Nephron progenitor cell (in vitro differentiated cells): Measurements from ENCODE around the gene COL18A1.

Experiments used
- DNase-seq: peaks from one replicate; pipeline ENCODE4 v3.0.0; 2021
- H3K27ac Mint-ChIP-seq: 2 replicates; pipeline ENCODE4 v1.8.0; 2021; ENCODE audit warnings: mild to moderate bottlenecking, moderate library complexity, mixed read lengths
- H3K27me3 Mint-ChIP-seq: 2 replicates; pipeline ENCODE4 v1.8.0; 2021; ENCODE audit warnings: mild to moderate bottlenecking, low read depth, mixed read lengths; ENCODE audit not compliant: poor library complexity
- H3K36me3 Mint-ChIP-seq: 2 replicates; pipeline ENCODE4 v1.8.0; 2021; ENCODE audit warnings: low read depth, mixed read lengths
- H3K4me1 Mint-ChIP-seq: 2 replicates; pipeline ENCODE4 v1.8.0; 2021; ENCODE audit warnings: mixed read lengths
- H3K4me3 Mint-ChIP-seq: 2 replicates; pipeline ENCODE4 v1.8.0; 2021; ENCODE audit warnings: mild to moderate bottlenecking, moderate library complexity, mixed read lengths
- H3K9me3 Mint-ChIP-seq: 2 replicates; pipeline ENCODE4 v1.8.0; 2021; ENCODE audit warnings: mild to moderate bottlenecking, moderate library complexity, mixed read lengths
- CTCF ChIP-seq: fragments of 200-600 bp; sonication (generic); IDR thresholded peaks from 2 replicates; pipeline ENCODE4 v1.5.0; 2021; ENCODE audit warnings: antibody characterized with exemption

The COL18A1 gene

DNA sequence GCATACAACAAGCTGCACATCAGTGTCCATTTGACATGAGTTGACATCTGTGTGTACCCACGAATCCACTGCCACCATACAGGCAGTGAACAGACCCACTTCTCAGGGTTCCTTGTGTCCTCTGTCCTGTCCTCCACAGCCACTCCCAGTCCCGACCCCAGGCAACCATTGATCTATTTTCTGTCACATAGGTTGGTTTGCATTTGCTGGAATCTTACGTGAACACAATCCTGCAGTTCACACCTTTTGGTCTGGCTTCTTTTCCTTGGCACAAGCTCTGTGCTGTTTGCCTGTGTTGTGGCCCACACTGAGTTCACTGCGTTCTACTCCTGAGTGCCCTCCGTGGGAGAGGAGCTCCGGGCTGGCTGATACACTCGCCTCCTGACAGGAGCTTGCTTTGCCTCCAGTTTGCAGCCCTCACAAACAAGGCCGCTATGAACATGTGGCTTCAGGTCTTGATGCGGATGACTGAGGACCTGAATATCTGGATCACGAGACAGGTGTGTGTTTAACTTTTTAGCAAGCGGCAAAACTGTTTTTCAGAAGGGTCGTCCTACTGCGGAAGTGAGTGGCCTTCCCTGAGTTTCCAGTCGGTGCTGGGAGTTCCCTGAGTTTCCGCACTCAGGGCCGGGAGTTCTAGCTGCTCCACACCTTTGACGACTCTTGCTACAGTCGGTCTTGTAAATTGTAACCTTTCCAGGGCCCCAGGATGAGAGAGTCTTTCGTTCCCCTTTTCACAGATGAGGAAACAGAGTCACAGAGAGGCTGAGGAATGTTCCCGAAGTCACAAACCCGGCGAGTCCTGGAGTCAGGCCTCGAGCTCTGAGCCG, 13.0 kb upstream of the COL18A1 start:
- H3K27ac Mint-ChIP-seq = no peak overlapping the region
- H3K27me3 Mint-ChIP-seq = peaks cover 20% of the 10 kb centered on the region
- no peak for TF ChIP-seq CTCF
- H3K4me1 Mint-ChIP-seq = peaks cover 49% of the 10 kb centered on the region
- H3K36me3 Mint-ChIP-seq = no peaks in the 10 kb centered on the region
- no peaks in the 10 kb centered on the region for H3K9me3 Mint-ChIP-seq
- DNase-seq = no peak
- no peak overlapping the region for H3K4me3 Mint-ChIP-seq

DNA sequence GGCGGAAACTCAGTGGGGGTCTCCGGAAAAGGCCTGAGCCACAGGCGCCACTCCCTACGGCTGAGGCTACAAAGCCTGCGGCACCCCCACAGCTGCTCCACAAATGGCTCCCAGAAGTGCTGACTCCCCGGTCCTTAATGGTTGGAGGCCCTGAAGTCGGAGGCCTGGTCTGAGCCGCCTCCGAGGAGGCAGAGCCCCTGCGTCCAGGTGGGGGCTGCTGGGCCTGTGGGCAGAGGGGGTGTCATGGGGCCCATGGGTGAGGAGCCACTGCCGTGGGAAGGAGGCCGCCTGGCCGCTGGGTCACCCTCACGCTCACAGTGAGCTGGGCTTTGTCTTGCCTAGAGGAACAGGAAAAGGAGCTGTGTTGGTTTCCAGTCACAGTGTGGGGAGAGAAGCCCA, 12.4 kb upstream of the COL18A1 start:
- peaks cover 24% of the 10 kb centered on the region for H3K27me3 Mint-ChIP-seq
- no peaks in the 10 kb centered on the region for H3K36me3 Mint-ChIP-seq
- H3K9me3 Mint-ChIP-seq = no peaks in the 10 kb centered on the region
- peaks cover 44% of the 10 kb centered on the region for H3K4me1 Mint-ChIP-seq
- no peak overlapping the region for H3K4me3 Mint-ChIP-seq
- H3K27ac Mint-ChIP-seq = no peak overlapping the region
- TF ChIP-seq CTCF = no peak
- no peak for DNase-seq

GRCh38 chr21:45393021-45393420, 11.9 kb upstream of the COL18A1 start:
- H3K27ac Mint-ChIP-seq = no peak overlapping the region
- DNase-seq = peak; percentile 46
- H3K9me3 Mint-ChIP-seq = no peaks in the 10 kb centered on the region
- no peak overlapping the region for H3K4me3 Mint-ChIP-seq
- peaks cover 20% of the 10 kb centered on the region for H3K27me3 Mint-ChIP-seq
- no peak for TF ChIP-seq CTCF
- peaks cover 40% of the 10 kb centered on the region for H3K4me1 Mint-ChIP-seq
- no peaks in the 10 kb centered on the region for H3K36me3 Mint-ChIP-seq

- Mint-ChIP-seq H3K27me3 (peaks cover 26% of the 10 kb centered on the region), H3K9me3 (peaks cover 2% of the 10 kb centered on the region), H3K4me1 (peaks cover 35% of the 10 kb centered on the region), H3K4me3 (no peak overlapping the region), H3K27ac (no peak overlapping the region), H3K36me3 (no peaks in the 10 kb centered on the region)
- no peak for DNase-seq
- TF ChIP-seq CTCF = no peak
Observed at GRCh38 chr21:45393833-45394638, 10.9 kb upstream of the COL18A1 start.

GRCh38 chr21:45396620-45396995, 8.4 kb upstream of the COL18A1 start:
- H3K4me1 Mint-ChIP-seq = peaks cover 30% of the 10 kb centered on the region
- TF ChIP-seq CTCF = no peak
- peaks cover 35% of the 10 kb centered on the region for H3K27me3 Mint-ChIP-seq
- peaks cover 7% of the 10 kb centered on the region for H3K36me3 Mint-ChIP-seq
- no peak overlapping the region for H3K27ac Mint-ChIP-seq
- no peak for DNase-seq
- H3K9me3 Mint-ChIP-seq = peaks cover 24% of the 10 kb centered on the region
- no peak overlapping the region for H3K4me3 Mint-ChIP-seq
